ENCODE data around the gene POF1B.

POF1B gene

DNA sequence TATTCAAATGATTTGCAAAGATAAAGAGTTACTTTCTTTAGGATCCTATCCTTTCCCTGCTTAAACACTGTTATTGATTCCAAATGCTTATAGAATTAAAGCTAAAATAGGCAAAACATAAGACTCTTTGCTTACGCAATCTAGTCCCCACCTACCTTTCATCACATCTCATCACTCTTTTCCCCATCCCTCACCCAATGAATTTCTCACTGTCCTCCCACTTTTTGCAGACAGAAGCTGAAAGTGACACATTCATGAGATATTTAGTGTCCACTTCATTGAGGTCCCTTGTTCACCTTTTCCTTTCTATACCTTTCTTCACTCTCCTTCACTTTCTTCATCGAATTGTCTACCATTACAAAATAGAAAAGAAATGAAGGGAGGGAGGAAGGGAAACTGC is 136.3 kb downstream of the POF1B start:
- no peak for DNase-seq
